GM21381 (cell line): ENCODE measurements around the gene NPIPA1.
"Not testable (repeated sequence)": the region's sequence is repeated elsewhere in the genome, so short reads cannot be mapped to it uniquely, and the experiment has no call there.

Experiments
- ATAC-seq: cut with Tn5 transposase; IDR thresholded peaks from one replicate; pipeline ENCODE4 v1.9.1; 2021; ENCODE audit warnings: mild to moderate bottlenecking, moderate library complexity; ENCODE audit not compliant: unreplicated experiment

NPIPA1 gene

GRCh38 chr16:14937143-14937542, at the start of gene NPIPA1:
NPIPA1 (plus strand) TSS chr16:14937443; CDS start chr16:14937443, 0 bp downstream.
- not testable (repeated sequence) for ATAC-seq

- ATAC-seq = not testable (repeated sequence)
Measured at GRCh38 chr16:14892111-14892510, 45.1 kb upstream of the NPIPA1 start.

GRCh38 chr16:14895382-14895781, 41.9 kb upstream of the NPIPA1 start:
- ATAC-seq = not testable (repeated sequence)

- not testable (repeated sequence) for ATAC-seq
Measured at GRCh38 chr16:14896023-14896422, 41.2 kb upstream of the NPIPA1 start.

GRCh38 chr16:14897006-14897664, 40.1 kb upstream of the NPIPA1 start:
- ATAC-seq = not testable (repeated sequence)

GRCh38 chr16:14898162-14898561, 39.1 kb upstream of the NPIPA1 start:
- ATAC-seq = not testable (repeated sequence)

GRCh38 chr16:14903191-14903957, 33.9 kb upstream of the NPIPA1 start:
- ATAC-seq = not testable (repeated sequence)

GRCh38 chr16:14909744-14910143, 27.5 kb upstream of the NPIPA1 start:
- ATAC-seq = not testable (repeated sequence)

- peak; percentile 73 for ATAC-seq
Measured at GRCh38 chr16:14910833-14911629, 26.2 kb upstream of the NPIPA1 start.

GRCh38 chr16:14911954-14912353, 25.3 kb upstream of the NPIPA1 start:
- ATAC-seq = not testable (repeated sequence)

GRCh38 chr16:14912588-14912987, 24.7 kb upstream of the NPIPA1 start:
- not testable (repeated sequence) for ATAC-seq

- ATAC-seq = not testable (repeated sequence)
Measured at GRCh38 chr16:14918504-14918903, 18.7 kb upstream of the NPIPA1 start.

GRCh38 chr16:14919837-14920600, 17.2 kb upstream of the NPIPA1 start:
- not testable (repeated sequence) for ATAC-seq

- ATAC-seq = not testable (repeated sequence)
Measured at GRCh38 chr16:14922285-14922684, 15.0 kb upstream of the NPIPA1 start.

GRCh38 chr16:14922968-14923367, 14.3 kb upstream of the NPIPA1 start:
- ATAC-seq = not testable (repeated sequence)

GRCh38 chr16:14923394-14924088, 13.7 kb upstream of the NPIPA1 start:
- not testable (repeated sequence) for ATAC-seq

- not testable (repeated sequence) for ATAC-seq
Measured at GRCh38 chr16:14924359-14924758, 12.9 kb upstream of the NPIPA1 start.

GRCh38 chr16:14924982-14925381, 12.3 kb upstream of the NPIPA1 start:
- not testable (repeated sequence) for ATAC-seq

GRCh38 chr16:14928064-14928714, 9.1 kb upstream of the NPIPA1 start:
- ATAC-seq = not testable (repeated sequence)
